K562 (cell line): ENCODE data around the gene LRRC15. TPM values are rescaled to one million over a fixed set of nuclear protein-coding genes. Genes with fewer than 3 reads are reported as not detected.

Source experiments
- ARID2 ChIP-seq: fragments of 450-650 bp; IDR thresholded peaks from 2 replicates; pipeline ENCODE4 v1.6.1; 2017; ENCODE audit warnings: antibody characterized with exemption, mild to moderate bottlenecking
- FOXK2 ChIP-seq, 2 experiments: fragments of 450-650 bp; IDR thresholded peaks in 1 of 2; conservative IDR thresholded peaks in 1 of 2; 2 replicates each; pipeline ENCODE4 v1.6.1; 2016; ENCODE audit warnings: low read depth in 2 of 2, mild to moderate bottlenecking in 1 of 2
- RBM14 ChIP-seq: fragments of 200-400 bp; formaldehyde crosslinking; IDR thresholded peaks from 2 replicates; pipeline ENCODE4 v1.6.1; 2018; ENCODE audit warnings: low read depth, mild to moderate bottlenecking, low read length, moderate library complexity, borderline replicate concordance; ENCODE audit not compliant: insufficient read depth
- TRIM24 ChIP-seq, 2 experiments: fragments of 450-650 bp; IDR thresholded peaks; 2 replicates each; pipeline ENCODE4 v1.6.1; 2016
- polyA plus RNA-seq, 8 experiments: library from polyadenylated mRNA; depleted of rRNA in 4 of 8; stranded (reverse) in 5 of 8; unstranded in 3 of 8; fragments of >200 nt; fragmentation: Nextera tagmentation in 2 of 8; fragmentation: Illumina TruSeq in 1 of 8; extraction: Ambion mirVana in 2 of 8; extraction: Trizol in 1 of 8; gene quantifications; 2 replicates each; pipeline versions ENCODE4 v1.2.1 to v1.2.3, GENCODE V29; 2011 to 2014; ENCODE audit warnings: inconsistent platforms in 1 of 8, missing spikeins in 1 of 8
- total RNA-seq, 7 experiments: library from RNA; depleted of rRNA in 6 of 7; stranded (reverse); fragments of >200 nt in 6 of 7; fragmentation: Illumina TruSeq in 2 of 7; extraction: Trizol in 2 of 7; gene quantifications; 2 replicates each; pipeline versions ENCODE4 v1.2.1 to v1.2.3, GENCODE V29; 2011 to 2021; ENCODE audit warnings: low replicate concordance in 1 of 7
- TF ChIP-seq, protein P1 (sequence below), 2 experiments: fragments of 450-650 bp; IDR thresholded peaks; 2 replicates each; pipeline ENCODE4 v1.6.1; 2018; ENCODE audit warnings: mild to moderate bottlenecking in 2 of 2, low read depth in 1 of 2; ENCODE audit not compliant: partially characterized antibody in 2 of 2

The LRRC15 gene
- total and polyA plus RNA-seq, 9 of the 15 experiments (the other 6 are each of a cell fraction or from before 2014, with no cell fraction given) = not detected

DNA sequence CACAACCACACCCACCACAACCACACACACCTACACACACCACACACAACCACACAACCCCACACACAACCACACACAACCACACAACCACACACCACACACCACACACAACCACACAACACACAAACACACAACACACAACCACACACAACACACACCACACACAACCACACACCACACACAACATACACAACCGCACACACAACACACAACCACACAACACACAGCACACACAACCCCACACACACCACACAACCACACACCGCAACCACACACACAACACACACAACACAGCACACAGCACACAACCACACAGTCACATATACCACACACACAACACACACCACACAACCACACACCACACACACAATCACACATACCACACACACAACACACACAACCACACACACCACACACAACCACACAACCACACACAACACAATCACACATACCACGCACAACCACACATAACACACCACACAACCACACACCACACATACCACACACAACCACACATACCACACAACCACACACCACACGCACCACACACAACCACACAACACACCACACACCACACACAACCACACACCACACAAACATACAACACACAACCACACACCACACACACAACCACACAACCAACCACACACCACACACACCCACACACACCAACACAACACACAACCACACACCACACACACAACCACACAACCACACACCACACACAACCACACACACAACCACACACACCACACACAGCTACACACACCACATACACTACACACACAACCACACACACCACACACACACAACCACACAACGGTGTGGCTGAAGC is 42.1 kb downstream of the LRRC15 start (continued):
- TF ChIP-seq, protein P1, sequence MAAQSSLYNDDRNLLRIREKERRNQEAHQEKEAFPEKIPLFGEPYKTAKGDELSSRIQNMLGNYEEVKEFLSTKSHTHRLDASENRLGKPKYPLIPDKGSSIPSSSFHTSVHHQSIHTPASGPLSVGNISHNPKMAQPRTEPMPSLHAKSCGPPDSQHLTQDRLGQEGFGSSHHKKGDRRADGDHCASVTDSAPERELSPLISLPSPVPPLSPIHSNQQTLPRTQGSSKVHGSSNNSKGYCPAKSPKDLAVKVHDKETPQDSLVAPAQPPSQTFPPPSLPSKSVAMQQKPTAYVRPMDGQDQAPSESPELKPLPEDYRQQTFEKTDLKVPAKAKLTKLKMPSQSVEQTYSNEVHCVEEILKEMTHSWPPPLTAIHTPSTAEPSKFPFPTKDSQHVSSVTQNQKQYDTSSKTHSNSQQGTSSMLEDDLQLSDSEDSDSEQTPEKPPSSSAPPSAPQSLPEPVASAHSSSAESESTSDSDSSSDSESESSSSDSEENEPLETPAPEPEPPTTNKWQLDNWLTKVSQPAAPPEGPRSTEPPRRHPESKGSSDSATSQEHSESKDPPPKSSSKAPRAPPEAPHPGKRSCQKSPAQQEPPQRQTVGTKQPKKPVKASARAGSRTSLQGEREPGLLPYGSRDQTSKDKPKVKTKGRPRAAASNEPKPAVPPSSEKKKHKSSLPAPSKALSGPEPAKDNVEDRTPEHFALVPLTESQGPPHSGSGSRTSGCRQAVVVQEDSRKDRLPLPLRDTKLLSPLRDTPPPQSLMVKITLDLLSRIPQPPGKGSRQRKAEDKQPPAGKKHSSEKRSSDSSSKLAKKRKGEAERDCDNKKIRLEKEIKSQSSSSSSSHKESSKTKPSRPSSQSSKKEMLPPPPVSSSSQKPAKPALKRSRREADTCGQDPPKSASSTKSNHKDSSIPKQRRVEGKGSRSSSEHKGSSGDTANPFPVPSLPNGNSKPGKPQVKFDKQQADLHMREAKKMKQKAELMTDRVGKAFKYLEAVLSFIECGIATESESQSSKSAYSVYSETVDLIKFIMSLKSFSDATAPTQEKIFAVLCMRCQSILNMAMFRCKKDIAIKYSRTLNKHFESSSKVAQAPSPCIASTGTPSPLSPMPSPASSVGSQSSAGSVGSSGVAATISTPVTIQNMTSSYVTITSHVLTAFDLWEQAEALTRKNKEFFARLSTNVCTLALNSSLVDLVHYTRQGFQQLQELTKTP (IDR thresholded peaks at IDR 0.05; ENCODE audit: low read depth in 1 of 2, partially characterized antibody in 2 of 2) = no peak
- TF ChIP-seq FOXK2 (conservative IDR thresholded peaks at IDR 0.05 in 1 of 2, IDR thresholded peaks at IDR 0.05 in 1 of 2; ENCODE audit: low read depth in 2 of 2) (peak in 1 of 2 experiments; percentile 41; a peak in 1 of 4 replicates), TRIM24 (IDR thresholded peaks at IDR 0.05) (peak; percentile 55 to 75; a peak in 3 of 4 replicates), ARID2 (no peak), RBM14 (no peak)
